SK-N-SH treated with all-trans-retinoic acid at 6 μM for 48 hours (cell line): Measurements from ENCODE around the gene SORCS2.

Experiments used
- ARNTL ChIP-seq: fragments of 450-650 bp; formaldehyde crosslinking; IDR thresholded peaks from 2 replicates; pipeline ENCODE4 v1.5.0; 2020; ENCODE audit warnings: low read depth, mild to moderate bottlenecking, moderate library complexity, borderline replicate concordance
- PPARA ChIP-seq: fragments of 250-450 bp; sonication (Bioruptor Pico); IDR thresholded peaks from 2 replicates; pipeline ENCODE4 v1.5.0; 2020; ENCODE audit warnings: mild to moderate bottlenecking, borderline replicate concordance
- RARB ChIP-seq: fragments of 250-450 bp; sonication (Bioruptor Pico); IDR thresholded peaks from 2 replicates; pipeline ENCODE4 v1.8.0; 2021; ENCODE audit warnings: mild to moderate bottlenecking, moderate library complexity
- SNAI2 ChIP-seq: fragments of 250-450 bp; sonication (Bioruptor Pico); IDR thresholded peaks from 2 replicates; pipeline ENCODE4 v1.5.0; 2020; ENCODE audit warnings: mild to moderate bottlenecking, moderate library complexity
- TCF4 ChIP-seq: fragments of 250-450 bp; sonication (Bioruptor Pico); IDR thresholded peaks from 2 replicates; pipeline ENCODE4 v1.8.0; 2021; ENCODE audit warnings: mild to moderate bottlenecking, moderate library complexity, borderline replicate concordance
- TOX ChIP-seq: fragments of 250-450 bp; sonication (Bioruptor Pico); IDR thresholded peaks from 2 replicates; pipeline ENCODE4 v1.8.0; 2021; ENCODE audit warnings: mild to moderate bottlenecking, moderate library complexity, borderline replicate concordance
- ZFP3 ChIP-seq: fragments of 250-450 bp; sonication (Bioruptor Pico); IDR thresholded peaks from 2 replicates; pipeline ENCODE4 v1.5.0; 2020; ENCODE audit warnings: mild to moderate bottlenecking, moderate library complexity
- ZFP30 ChIP-seq: fragments of 450-650 bp; formaldehyde crosslinking; IDR thresholded peaks from 2 replicates; pipeline ENCODE4 v1.5.0; 2022; ENCODE audit warnings: mild to moderate bottlenecking, moderate library complexity
- ZNF70 ChIP-seq: fragments of 450-650 bp; formaldehyde crosslinking; IDR thresholded peaks from 2 replicates; pipeline ENCODE4 v1.5.0; 2020; ENCODE audit warnings: mild to moderate bottlenecking, moderate library complexity
- TF ChIP-seq, protein P1 (sequence below): fragments of 250-450 bp; sonication (Bioruptor Pico); IDR thresholded peaks from 2 replicates; pipeline ENCODE4 v1.5.1; 2021; ENCODE audit warnings: mild to moderate bottlenecking, moderate library complexity
- TF ChIP-seq, protein P2 (sequence below): fragments of 250-450 bp; sonication (Bioruptor Pico); IDR thresholded peaks from 2 replicates; pipeline ENCODE4 v1.8.0; 2020; ENCODE audit warnings: mild to moderate bottlenecking, moderate library complexity, borderline replicate concordance
- TF ChIP-seq, protein P3 (sequence below): fragments of 250-450 bp; sonication (Bioruptor Pico); IDR thresholded peaks from 2 replicates; pipeline ENCODE4 v1.5.1; 2020; ENCODE audit warnings: low read depth, mild to moderate bottlenecking, moderate library complexity

DNA sequence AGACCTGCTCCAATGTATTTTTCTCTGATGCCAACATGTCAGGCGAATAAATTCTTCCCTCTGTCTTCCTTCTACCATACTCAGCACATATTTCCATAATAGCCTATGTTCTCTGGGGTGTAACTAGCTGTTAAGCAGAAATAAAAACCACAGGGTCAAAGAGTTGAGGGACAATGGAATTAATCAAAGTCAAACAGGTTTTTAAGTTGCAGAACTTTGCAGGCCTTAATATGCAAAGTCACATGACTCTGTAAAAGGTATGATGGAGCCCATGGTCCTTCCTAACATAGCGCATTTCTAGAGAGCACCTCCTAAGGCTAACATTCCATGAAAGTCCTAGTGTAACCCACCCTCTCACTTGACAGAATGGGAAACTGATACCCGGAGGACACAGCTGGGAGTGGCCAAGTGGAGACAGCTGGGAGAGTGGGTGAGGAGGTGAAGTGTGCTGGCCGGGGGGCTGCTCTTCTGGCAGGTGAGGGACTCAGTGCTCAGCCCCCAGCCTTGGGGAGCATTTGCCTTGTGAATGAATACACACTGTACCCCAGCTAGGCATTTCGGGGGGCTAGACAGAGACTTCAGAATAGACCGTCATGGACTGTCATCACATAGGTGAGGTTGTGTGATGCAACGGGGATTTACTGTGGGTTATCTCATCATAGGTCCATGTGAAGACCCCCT, 8.4 kb upstream of the SORCS2 start:
- TF ChIP-seq PPARA (CRISPR knock-in tag) (no peak), ZFP3 (CRISPR knock-in tag) (no peak), SNAI2 (CRISPR knock-in tag) (no peak), ARNTL (CRISPR knock-in tag) (no peak), RARB (CRISPR knock-in tag) (no peak), TOX (no peak), ZFP30 (CRISPR knock-in tag) (no peak), ZNF70 (no peak), TCF4 (CRISPR knock-in tag) (no peak)
- TF ChIP-seq, protein P1, sequence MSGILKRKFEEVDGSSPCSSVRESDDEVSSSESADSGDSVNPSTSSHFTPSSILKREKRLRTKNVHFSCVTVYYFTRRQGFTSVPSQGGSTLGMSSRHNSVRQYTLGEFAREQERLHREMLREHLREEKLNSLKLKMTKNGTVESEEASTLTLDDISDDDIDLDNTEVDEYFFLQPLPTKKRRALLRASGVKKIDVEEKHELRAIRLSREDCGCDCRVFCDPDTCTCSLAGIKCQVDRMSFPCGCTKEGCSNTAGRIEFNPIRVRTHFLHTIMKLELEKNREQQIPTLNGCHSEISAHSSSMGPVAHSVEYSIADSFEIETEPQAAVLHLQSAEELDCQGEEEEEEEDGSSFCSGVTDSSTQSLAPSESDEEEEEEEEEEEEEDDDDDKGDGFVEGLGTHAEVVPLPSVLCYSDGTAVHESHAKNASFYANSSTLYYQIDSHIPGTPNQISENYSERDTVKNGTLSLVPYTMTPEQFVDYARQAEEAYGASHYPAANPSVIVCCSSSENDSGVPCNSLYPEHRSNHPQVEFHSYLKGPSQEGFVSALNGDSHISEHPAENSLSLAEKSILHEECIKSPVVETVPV, result no peak
- TF ChIP-seq, protein P2, sequence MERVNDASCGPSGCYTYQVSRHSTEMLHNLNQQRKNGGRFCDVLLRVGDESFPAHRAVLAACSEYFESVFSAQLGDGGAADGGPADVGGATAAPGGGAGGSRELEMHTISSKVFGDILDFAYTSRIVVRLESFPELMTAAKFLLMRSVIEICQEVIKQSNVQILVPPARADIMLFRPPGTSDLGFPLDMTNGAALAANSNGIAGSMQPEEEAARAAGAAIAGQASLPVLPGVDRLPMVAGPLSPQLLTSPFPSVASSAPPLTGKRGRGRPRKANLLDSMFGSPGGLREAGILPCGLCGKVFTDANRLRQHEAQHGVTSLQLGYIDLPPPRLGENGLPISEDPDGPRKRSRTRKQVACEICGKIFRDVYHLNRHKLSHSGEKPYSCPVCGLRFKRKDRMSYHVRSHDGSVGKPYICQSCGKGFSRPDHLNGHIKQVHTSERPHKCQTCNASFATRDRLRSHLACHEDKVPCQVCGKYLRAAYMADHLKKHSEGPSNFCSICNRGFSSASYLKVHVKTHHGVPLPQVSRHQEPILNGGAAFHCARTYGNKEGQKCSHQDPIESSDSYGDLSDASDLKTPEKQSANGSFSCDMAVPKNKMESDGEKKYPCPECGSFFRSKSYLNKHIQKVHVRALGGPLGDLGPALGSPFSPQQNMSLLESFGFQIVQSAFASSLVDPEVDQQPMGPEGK, result no peak
- TF ChIP-seq, protein P3, sequence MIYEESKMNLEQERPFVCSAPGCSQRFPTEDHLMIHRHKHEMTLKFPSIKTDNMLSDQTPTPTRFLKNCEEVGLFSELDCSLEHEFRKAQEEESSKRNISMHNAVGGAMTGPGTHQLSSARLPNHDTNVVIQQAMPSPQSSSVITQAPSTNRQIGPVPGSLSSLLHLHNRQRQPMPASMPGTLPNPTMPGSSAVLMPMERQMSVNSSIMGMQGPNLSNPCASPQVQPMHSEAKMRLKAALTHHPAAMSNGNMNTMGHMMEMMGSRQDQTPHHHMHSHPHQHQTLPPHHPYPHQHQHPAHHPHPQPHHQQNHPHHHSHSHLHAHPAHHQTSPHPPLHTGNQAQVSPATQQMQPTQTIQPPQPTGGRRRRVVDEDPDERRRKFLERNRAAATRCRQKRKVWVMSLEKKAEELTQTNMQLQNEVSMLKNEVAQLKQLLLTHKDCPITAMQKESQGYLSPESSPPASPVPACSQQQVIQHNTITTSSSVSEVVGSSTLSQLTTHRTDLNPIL (CRISPR knock-in tag), result no peak
